K562 (cell line): ENCODE data around the gene PLA2G4D. TPM values are rescaled to one million over a fixed set of nuclear protein-coding genes. Genes with fewer than 3 reads are reported as not detected.

Experiments used
- ATAC-seq: fragments of 200-7000 bp; cut with Tn5 transposase; 3 replicates; pipeline ENCODE4 v1.9.1; 2020; ENCODE audit warnings: moderate library complexity
- BruUV-seq: library from RNA; stranded (reverse); fragments of 400-500 nt; replicated peaks from 2 replicates; lab custom pipeline; 2021; lab: Mats Ljungman, UMichigan
- CTCF ChIA-PET: fragments of 300-600 bp; formaldehyde crosslinking; extraction: SDS; loops from one replicate; lab custom pipeline; 2021; ENCODE audit warnings: low intra/inter-chr PET ratio; lab: Yijun Ruan, JAX
- POLR2A ChIA-PET: fragments of 300-600, 350-650 bp; sonication (Branson Sonifier 250); formaldehyde crosslinking; extraction: SDS; loops from one replicate; lab custom pipeline; 2021; ENCODE audit warnings: antibody characterized with exemption, inconsistent platforms; lab: Yijun Ruan, JAX
- DNase-seq, 4 experiments: peaks; one replicate each; pipeline versions ENCODE4 v3.0.0 to v3.0.0-alpha.2; 2011 to 2018; ENCODE audit warnings: low spot score in 3 of 4, mixed read lengths in 3 of 4; ENCODE audit errors: extremely low read depth in 1 of 4
- FAIRE-seq: peaks from 2 replicates; lab custom pipeline; 2011; peaks lifted over from hg19 to GRCh38; lab: Jason Lieb, UNC
- H2AFZ ChIP-seq: 2 replicates; pipeline ENCODE4 v1.6.0; 2011; ENCODE audit warnings: low read depth, low read length, control low read depth, inconsistent platforms
- H3K27ac ChIP-seq: fragments of 200-600 bp; 3 replicates; pipeline ENCODE4 v1.8.0; 2011; ENCODE audit warnings: low read depth, mild to moderate bottlenecking, control low read depth, inconsistent platforms, low read length, moderate library complexity, mixed read lengths; ENCODE audit errors: extremely low read depth
- H3K27me3 ChIP-seq, 2 experiments: fragments of 300-600 bp in 1 of 2; 2 replicates in 1 of 2; 3 replicates in 1 of 2; pipeline versions ENCODE4 v1.6.0 to v1.8.0; 2011; ENCODE audit warnings: inconsistent platforms in 2 of 2, low read length in 2 of 2, mild to moderate bottlenecking in 1 of 2, mixed read lengths in 1 of 2, moderate library complexity in 1 of 2; ENCODE audit not compliant: control insufficient read depth in 2 of 2, insufficient read depth in 2 of 2
- H3K36me3 ChIP-seq: fragments of 300-600 bp; 3 replicates; pipeline ENCODE4 v1.8.0; 2011; ENCODE audit warnings: mild to moderate bottlenecking, low read length, inconsistent platforms; ENCODE audit not compliant: control insufficient read depth, insufficient read depth
- H3K4me1 ChIP-seq, 2 experiments: fragments of 200-600 bp in 1 of 2; replicated peaks in 1 of 2; 2 replicates in 1 of 2; 3 replicates in 1 of 2; pipeline versions ENCODE4 v1.5.1 to v1.8.0; 2011; ENCODE audit warnings: inconsistent platforms in 2 of 2, low read length in 2 of 2, mild to moderate bottlenecking in 1 of 2, mixed read lengths in 1 of 2, moderate library complexity in 1 of 2; ENCODE audit not compliant: control insufficient read depth in 2 of 2, insufficient read depth in 2 of 2
- H3K4me2 ChIP-seq: 2 replicates; pipeline ENCODE4 v1.6.1; 2011; ENCODE audit warnings: low read length, control low read depth, inconsistent platforms, mixed read lengths; ENCODE audit not compliant: insufficient read depth
- H3K4me3 ChIP-seq: fragments of 200-600 bp; sonication (generic), shearing (Covaris generic); 2 replicates; pipeline ENCODE4 v1.5.1; 2016; ENCODE audit warnings: control low read depth, inconsistent platforms
- H3K79me2 ChIP-seq: fragments of 200-600 bp; 3 replicates; pipeline ENCODE4 v1.8.0; 2011; ENCODE audit warnings: low read length, inconsistent platforms; ENCODE audit not compliant: control insufficient read depth, insufficient read depth
- H3K9ac ChIP-seq, 2 experiments: 2 replicates each; pipeline versions ENCODE4 v1.6.0 to v1.6.1; 2011; ENCODE audit warnings: low read depth in 2 of 2, low read length in 2 of 2, control low read depth in 1 of 2, inconsistent platforms in 1 of 2, mild to moderate bottlenecking in 1 of 2, mixed read lengths in 1 of 2; ENCODE audit not compliant: insufficient read depth in 1 of 2
- H3K9me1 ChIP-seq: one replicate; pipeline ENCODE4 v1.6.0; 2011; ENCODE audit warnings: inconsistent platforms, mild to moderate bottlenecking, low read length, moderate library complexity; ENCODE audit not compliant: control insufficient read depth, insufficient read depth
- H3K9me3 ChIP-seq: replicated peaks from 2 replicates; pipeline ENCODE4 v1.5.1; 2011; ENCODE audit warnings: low read depth, low read length, inconsistent platforms; ENCODE audit not compliant: control insufficient read depth, insufficient read depth
- H4K20me1 ChIP-seq: replicated peaks from 2 replicates; pipeline ENCODE4 v1.6.1; 2011; ENCODE audit warnings: low read length, inconsistent platforms, mixed read lengths; ENCODE audit not compliant: control insufficient read depth, insufficient read depth
- ARHGAP35 ChIP-seq: fragments of 450-650 bp; IDR thresholded peaks from 2 replicates; pipeline ENCODE4 v1.6.1; 2018; ENCODE audit not compliant: partially characterized antibody
- ETV1 ChIP-seq: fragments of 450-650 bp; conservative IDR thresholded peaks from 2 replicates; pipeline ENCODE4 v1.6.1; 2016; ENCODE audit warnings: missing genetic modification characterization, control low read depth, low read depth, missing compliant biosample characterization
- KLF10 ChIP-seq: fragments of 250-450 bp; sonication (Bioruptor Pico); IDR thresholded peaks from 2 replicates; pipeline ENCODE4 v1.6.1; 2021; ENCODE audit warnings: matching md5 sums
- NR1H2 ChIP-seq: sonication (generic); formaldehyde crosslinking; IDR thresholded peaks from 2 replicates; pipeline ENCODE4 v1.4.0; 2020; ENCODE audit warnings: mild to moderate bottlenecking, missing genetic modification reagents
- PHF8 ChIP-seq: fragments of 200-600 bp; sonication (generic); IDR thresholded peaks from 2 replicates; pipeline ENCODE4 v1.6.1; 2012; ENCODE audit warnings: mixed run types, mild to moderate bottlenecking, inconsistent platforms, low read length, moderate library complexity, borderline replicate concordance
- RBFOX2 ChIP-seq: fragments of 200-400 bp; formaldehyde crosslinking; IDR thresholded peaks from 2 replicates; pipeline ENCODE4 v1.6.1; 2017; ENCODE audit warnings: low read depth, mild to moderate bottlenecking, low read length, moderate library complexity
- RBM17 ChIP-seq: fragments of 200-400 bp; formaldehyde crosslinking; IDR thresholded peaks from 2 replicates; pipeline ENCODE4 v1.6.1; 2017; ENCODE audit warnings: low read depth, mild to moderate bottlenecking, low read length, borderline replicate concordance
- SREBF1 ChIP-seq: fragments of 150-350 bp; IDR thresholded peaks from 2 replicates; pipeline ENCODE4 v1.6.1; 2014; ENCODE audit warnings: antibody characterized with exemption, low read depth, low read length, borderline replicate concordance
- STAT5A ChIP-seq: IDR thresholded peaks from 2 replicates; pipeline ENCODE4 v1.6.1; 2012; ENCODE audit warnings: low read length, inconsistent platforms, borderline replicate concordance
- ZNF140 ChIP-seq: fragments of 250-450 bp; sonication (Bioruptor Pico); IDR thresholded peaks from 2 replicates; pipeline ENCODE4 v1.8.0; 2021; ENCODE audit warnings: moderate library complexity, mild to moderate bottlenecking, inconsistent platforms
- ZNF24 ChIP-seq: fragments of 450-650 bp; IDR thresholded peaks from 2 replicates; pipeline ENCODE4 v1.6.1; 2016
- ZSCAN29 ChIP-seq: fragments of 450-650 bp; IDR thresholded peaks from 2 replicates; pipeline ENCODE4 v1.6.1; 2017
- WGBS: fragments of 100-300 bp; shearing (Covaris generic); methylation state at CpG from one replicate; pipeline ENCODE4 v1.1.6; 2016; ENCODE audit warnings: low coverage, mixed read lengths; ENCODE audit not compliant: insufficient coverage; ENCODE audit errors: missing lambda C conversion rate; 5-methylcytosine and 5-hydroxymethylcytosine counted together
- in situ Hi-C: fragments of 300-500 bp; cut with MboI; formaldehyde crosslinking; loops from 4 replicates; pipeline ENCODE4 v1.15.0; 2018; ENCODE audit warnings: inconsistent platforms, mixed read lengths
- intact Hi-C: fragments of 100-400 bp; cut with micrococcal nuclease; formaldehyde crosslinking; loops from 2 replicates; pipeline ENCODE4 v1.14.2; 2022
- polyA plus RNA-seq, 8 experiments: library from polyadenylated mRNA; depleted of rRNA in 4 of 8; stranded (reverse) in 5 of 8; unstranded in 3 of 8; fragments of >200 nt; fragmentation: Nextera tagmentation in 2 of 8; fragmentation: Illumina TruSeq in 1 of 8; extraction: Ambion mirVana in 2 of 8; extraction: Trizol in 1 of 8; gene quantifications; 2 replicates each; pipeline versions ENCODE4 v1.2.1 to v1.2.3, GENCODE V29; 2011 to 2014; ENCODE audit warnings: inconsistent platforms in 1 of 8, missing spikeins in 1 of 8
- total RNA-seq, 7 experiments: library from RNA; depleted of rRNA in 6 of 7; stranded (reverse); fragments of >200 nt in 6 of 7; fragmentation: Illumina TruSeq in 2 of 7; extraction: Trizol in 2 of 7; gene quantifications; 2 replicates each; pipeline versions ENCODE4 v1.2.1 to v1.2.3, GENCODE V29; 2011 to 2021; ENCODE audit warnings: low replicate concordance in 1 of 7
- TF ChIP-seq, protein P1 (sequence below): fragments of 200-800 bp; sonication (Bioruptor generic); IDR thresholded peaks from 2 replicates; pipeline ENCODE4 v1.6.1; 2017; ENCODE audit warnings: missing genetic modification characterization, missing compliant biosample characterization
- TF ChIP-seq, protein P2 (sequence below): sonication (generic); IDR thresholded peaks from 2 replicates; pipeline ENCODE4 v1.6.1; 2016
- TF ChIP-seq, protein P3 (sequence below): fragments of 250-450 bp; sonication (Bioruptor Pico); IDR thresholded peaks from 2 replicates; pipeline ENCODE4 v1.5.0; 2021; ENCODE audit warnings: mild to moderate bottlenecking, borderline replicate concordance

The PLA2G4D gene
- total and polyA plus RNA-seq, 9 of the 15 experiments (the other 6 are each of a cell fraction or from before 2014, with no cell fraction given), result 0.04 TPM; not detected in 8

DNA sequence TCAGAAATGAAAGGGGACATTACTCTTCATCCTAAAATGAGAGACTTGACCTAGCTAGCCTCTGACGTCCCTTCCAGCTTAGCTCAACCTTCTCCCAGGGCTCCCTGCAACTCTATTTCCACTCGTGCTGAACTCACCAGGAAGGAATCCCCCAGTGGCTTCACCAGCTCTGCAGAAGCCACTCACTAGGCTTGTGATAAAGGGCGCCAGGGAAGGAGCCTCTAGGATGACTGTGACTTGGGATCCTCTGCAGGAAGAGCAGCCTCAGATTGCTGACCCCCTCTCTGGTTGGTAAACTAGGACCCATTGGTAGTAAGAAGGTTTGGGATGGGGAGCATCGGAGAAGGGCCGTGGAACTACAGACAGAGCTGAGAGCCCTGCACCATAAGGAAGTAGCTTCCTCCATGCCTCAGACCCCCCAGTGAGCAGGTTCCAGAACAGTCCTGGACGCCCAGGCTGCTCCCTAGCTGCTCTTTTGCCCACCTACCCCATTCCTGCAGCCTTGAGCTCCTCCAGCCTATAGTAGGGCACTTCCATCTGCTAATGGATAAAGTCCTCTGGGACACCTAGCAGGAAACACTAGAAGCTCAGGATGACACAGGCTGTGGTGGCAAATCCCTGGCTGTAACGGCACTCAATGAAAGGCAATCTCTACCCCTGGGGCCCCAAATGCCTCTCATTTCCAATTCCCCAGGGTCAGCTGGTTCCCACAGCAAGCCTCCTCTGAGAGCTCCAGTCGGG, 36.1 kb upstream of the PLA2G4D start:
- Histone ChIP-seq H2AFZ (no peak overlapping the region), H3K79me2 (no peaks in the 10 kb centered on the region), H3K27ac (no peak overlapping the region), H3K4me2 (no peak overlapping the region), H3K4me3 (no peak overlapping the region), H3K9me1 (no peaks in the 10 kb centered on the region), H3K27me3 (peaks cover 6 to 34% of the 10 kb centered on the region in 2 experiments; a peak in 4 of 5 replicates), H3K9me3 (no peaks in the 10 kb centered on the region), H3K36me3 (no peaks in the 10 kb centered on the region), H3K4me1 (no peaks in the 10 kb centered on the region), H3K9ac (no peak overlapping the region), H4K20me1 (0 out of 2 replicates have a peak, but pooled peaks cover 4% of the 10 kb centered on the region)
- ChIA-PET POLR2A (interaction anchor here (0.7 to 1.8 kb wide), 6 partner anchors 9 to 56 kb away, joined by 3 to 5 read pairs (median 4); no protein-coding TSS in a partner anchor), CTCF (interaction anchor here (1.5 kb wide), 1 partner anchor 64 kb away, joined by 5 read pairs; no protein-coding TSS in a partner anchor)
- WGBS, result 3% methylated on average over 8 of the region's 8 CpGs
- no peak for ATAC-seq
- FAIRE-seq, result no peak
- BruUV-seq, result no TSS peak
- DNase-seq, result no peak
- in situ Hi-C loops (no loop called here), intact Hi-C loops (loop anchor here (2.0 to 5.0 kb wide), 2 partner anchors 33 to 142 kb away; no protein-coding TSS in a partner anchor)
- TF ChIP-seq, protein P1, sequence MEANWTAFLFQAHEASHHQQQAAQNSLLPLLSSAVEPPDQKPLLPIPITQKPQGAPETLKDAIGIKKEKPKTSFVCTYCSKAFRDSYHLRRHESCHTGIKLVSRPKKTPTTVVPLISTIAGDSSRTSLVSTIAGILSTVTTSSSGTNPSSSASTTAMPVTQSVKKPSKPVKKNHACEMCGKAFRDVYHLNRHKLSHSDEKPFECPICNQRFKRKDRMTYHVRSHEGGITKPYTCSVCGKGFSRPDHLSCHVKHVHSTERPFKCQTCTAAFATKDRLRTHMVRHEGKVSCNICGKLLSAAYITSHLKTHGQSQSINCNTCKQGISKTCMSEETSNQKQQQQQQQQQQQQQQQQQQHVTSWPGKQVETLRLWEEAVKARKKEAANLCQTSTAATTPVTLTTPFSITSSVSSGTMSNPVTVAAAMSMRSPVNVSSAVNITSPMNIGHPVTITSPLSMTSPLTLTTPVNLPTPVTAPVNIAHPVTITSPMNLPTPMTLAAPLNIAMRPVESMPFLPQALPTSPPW, result no peak
- TF ChIP-seq ZSCAN29, result no peak
- TF ChIP-seq, protein P2, sequence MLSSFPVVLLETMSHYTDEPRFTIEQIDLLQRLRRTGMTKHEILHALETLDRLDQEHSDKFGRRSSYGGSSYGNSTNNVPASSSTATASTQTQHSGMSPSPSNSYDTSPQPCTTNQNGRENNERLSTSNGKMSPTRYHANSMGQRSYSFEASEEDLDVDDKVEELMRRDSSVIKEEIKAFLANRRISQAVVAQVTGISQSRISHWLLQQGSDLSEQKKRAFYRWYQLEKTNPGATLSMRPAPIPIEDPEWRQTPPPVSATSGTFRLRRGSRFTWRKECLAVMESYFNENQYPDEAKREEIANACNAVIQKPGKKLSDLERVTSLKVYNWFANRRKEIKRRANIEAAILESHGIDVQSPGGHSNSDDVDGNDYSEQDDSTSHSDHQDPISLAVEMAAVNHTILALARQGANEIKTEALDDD, result no peak
- TF ChIP-seq KLF10 (CRISPR knock-in tag), result no peak
- no peak for TF ChIP-seq ZNF24
- no peak for TF ChIP-seq SREBF1
- TF ChIP-seq ETV1 (tag), result no peak
- TF ChIP-seq PHF8, result no peak
- TF ChIP-seq, protein P3, sequence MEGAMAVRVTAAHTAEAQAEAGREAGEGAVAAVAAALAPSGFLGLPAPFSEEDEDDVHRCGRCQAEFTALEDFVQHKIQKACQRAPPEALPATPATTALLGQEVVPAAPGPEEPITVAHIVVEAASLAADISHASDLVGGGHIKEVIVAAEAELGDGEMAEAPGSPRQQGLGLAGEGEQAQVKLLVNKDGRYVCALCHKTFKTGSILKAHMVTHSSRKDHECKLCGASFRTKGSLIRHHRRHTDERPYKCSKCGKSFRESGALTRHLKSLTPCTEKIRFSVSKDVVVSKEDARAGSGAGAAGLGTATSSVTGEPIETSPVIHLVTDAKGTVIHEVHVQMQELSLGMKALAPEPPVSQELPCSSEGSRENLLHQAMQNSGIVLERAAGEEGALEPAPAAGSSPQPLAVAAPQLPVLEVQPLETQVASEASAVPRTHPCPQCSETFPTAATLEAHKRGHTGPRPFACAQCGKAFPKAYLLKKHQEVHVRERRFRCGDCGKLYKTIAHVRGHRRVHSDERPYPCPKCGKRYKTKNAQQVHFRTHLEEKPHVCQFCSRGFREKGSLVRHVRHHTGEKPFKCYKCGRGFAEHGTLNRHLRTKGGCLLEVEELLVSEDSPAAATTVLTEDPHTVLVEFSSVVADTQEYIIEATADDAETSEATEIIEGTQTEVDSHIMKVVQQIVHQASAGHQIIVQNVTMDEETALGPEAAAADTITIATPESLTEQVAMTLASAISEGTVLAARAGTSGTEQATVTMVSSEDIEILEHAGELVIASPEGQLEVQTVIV (CRISPR knock-in tag), result no peak
- no peak for TF ChIP-seq STAT5A
- TF ChIP-seq ZNF140 (CRISPR knock-in tag), result no peak
- no peak for TF ChIP-seq RBM17
- no peak for TF ChIP-seq NR1H2 (CRISPR knock-in tag)
- no peak for TF ChIP-seq ARHGAP35
- no peak for TF ChIP-seq RBFOX2
